Mesothelial cell of epicardium (in vitro differentiated cells): ENCODE data around the gene FRMD5. TPM values are rescaled to one million over a fixed set of nuclear protein-coding genes. Genes with fewer than 3 reads are reported as not detected.

Experiments
- DNase-seq, 2 experiments: peaks; one replicate each; pipeline ENCODE4 v3.0.0; 2021; ENCODE audit warnings: low spot score in 2 of 2; ENCODE audit not compliant: unreplicated experiment in 2 of 2
- H3K27ac Mint-ChIP-seq: 2 replicates; pipeline ENCODE4 v1.8.0; 2021; ENCODE audit warnings: mixed read lengths
- H3K27me3 Mint-ChIP-seq: 2 replicates; pipeline ENCODE4 v1.8.0; 2021; ENCODE audit warnings: low read depth, mixed read lengths
- H3K36me3 Mint-ChIP-seq: 2 replicates; pipeline ENCODE4 v1.8.0; 2021; ENCODE audit warnings: mixed read lengths
- H3K4me1 Mint-ChIP-seq: 2 replicates; pipeline ENCODE4 v1.8.0; 2021; ENCODE audit warnings: mixed read lengths
- H3K4me3 Mint-ChIP-seq: 2 replicates; pipeline ENCODE4 v1.8.0; 2021; ENCODE audit warnings: mild to moderate bottlenecking, moderate library complexity, mixed read lengths
- H3K9me3 Mint-ChIP-seq: 2 replicates; pipeline ENCODE4 v1.8.0; 2021; ENCODE audit warnings: mixed read lengths
- total RNA-seq: library from RNA; stranded (reverse); gene quantifications from 3 replicates; pipeline ENCODE4 v1.2.1, GENCODE V29; 2021
- TF ChIP-seq, protein P1 (sequence below): fragments of 200-600 bp; sonication (generic); IDR thresholded peaks from one replicate; pipeline ENCODE4 v1.5.0; 2021; ENCODE audit warnings: antibody characterized with exemption; ENCODE audit not compliant: unreplicated experiment

FRMD5 gene
- total RNA-seq, 1 donor from 2014 or later, result 2.5 TPM

DNA sequence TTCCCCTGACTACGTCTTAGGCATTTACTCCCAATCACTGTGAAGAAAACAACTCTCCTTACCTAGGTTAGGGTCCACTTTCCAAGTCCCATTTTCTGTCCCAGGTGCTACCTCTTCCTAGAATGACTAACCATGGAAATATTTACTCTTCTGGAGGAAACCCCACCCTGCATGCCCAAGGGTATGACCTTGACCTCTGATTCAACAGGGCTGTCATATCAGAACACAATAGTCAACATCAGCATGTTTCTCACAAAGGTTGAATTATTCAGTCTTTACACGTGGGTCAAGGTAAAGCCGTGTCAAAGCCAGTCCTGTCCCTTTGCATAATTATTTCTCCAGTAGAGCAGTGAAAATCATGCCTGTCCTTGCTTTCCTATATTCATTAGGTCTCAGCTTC, 4.3 kb upstream of the FRMD5 start:
- Mint-ChIP-seq H3K36me3 (no peaks in the 10 kb centered on the region), H3K4me3 (no peak overlapping the region), H3K4me1 (peaks cover 4% of the 10 kb centered on the region), H3K9me3 (no peaks in the 10 kb centered on the region), H3K27ac (no peak overlapping the region), H3K27me3 (peaks cover 24% of the 10 kb centered on the region)
- TF ChIP-seq, protein P1, sequence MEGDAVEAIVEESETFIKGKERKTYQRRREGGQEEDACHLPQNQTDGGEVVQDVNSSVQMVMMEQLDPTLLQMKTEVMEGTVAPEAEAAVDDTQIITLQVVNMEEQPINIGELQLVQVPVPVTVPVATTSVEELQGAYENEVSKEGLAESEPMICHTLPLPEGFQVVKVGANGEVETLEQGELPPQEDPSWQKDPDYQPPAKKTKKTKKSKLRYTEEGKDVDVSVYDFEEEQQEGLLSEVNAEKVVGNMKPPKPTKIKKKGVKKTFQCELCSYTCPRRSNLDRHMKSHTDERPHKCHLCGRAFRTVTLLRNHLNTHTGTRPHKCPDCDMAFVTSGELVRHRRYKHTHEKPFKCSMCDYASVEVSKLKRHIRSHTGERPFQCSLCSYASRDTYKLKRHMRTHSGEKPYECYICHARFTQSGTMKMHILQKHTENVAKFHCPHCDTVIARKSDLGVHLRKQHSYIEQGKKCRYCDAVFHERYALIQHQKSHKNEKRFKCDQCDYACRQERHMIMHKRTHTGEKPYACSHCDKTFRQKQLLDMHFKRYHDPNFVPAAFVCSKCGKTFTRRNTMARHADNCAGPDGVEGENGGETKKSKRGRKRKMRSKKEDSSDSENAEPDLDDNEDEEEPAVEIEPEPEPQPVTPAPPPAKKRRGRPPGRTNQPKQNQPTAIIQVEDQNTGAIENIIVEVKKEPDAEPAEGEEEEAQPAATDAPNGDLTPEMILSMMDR, result no peak
- DNase-seq, result no peak

DNA sequence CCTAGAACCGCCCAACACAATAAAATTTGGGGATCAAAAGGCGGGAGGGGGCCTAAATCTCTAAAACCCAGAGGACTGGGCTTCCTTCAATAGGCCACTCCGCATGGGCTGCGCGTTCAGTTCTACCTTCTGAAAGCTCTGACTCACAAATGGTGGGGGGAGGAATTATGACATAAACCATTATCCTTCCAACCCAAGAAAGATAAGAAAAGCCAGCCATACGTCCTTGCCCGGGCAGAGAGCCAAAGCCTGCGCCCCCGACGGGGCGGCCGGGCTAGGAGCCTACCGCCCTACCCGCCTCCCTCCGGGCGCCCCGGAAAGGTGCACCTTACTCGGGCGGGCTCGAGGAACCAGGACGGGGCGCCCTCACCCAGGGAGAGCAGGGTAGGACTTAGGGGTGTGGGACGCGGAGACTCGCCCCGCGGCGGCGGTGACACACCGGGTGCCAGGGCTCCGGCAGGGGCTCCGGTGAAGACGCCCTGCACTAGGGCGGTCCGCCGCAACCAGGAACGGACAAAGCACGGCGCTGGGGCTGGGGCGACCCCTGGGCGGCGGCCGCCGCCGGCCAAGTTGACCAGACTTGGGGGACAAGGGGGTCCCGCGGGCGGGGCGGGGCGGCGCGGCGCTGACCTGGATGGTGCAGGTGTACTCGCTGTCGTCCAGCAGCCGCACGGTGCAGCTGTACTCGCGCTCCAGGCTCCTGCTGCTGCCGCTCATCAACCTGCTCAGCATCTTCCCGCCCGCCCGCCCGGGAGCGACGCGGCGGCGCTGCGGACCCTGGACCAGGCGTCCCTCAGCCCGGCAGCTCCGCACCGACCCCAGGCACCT, 534 bp downstream of the FRMD5 start:
- Mint-ChIP-seq H3K9me3 (no peaks in the 10 kb centered on the region), H3K27me3 (peaks cover 49% of the 10 kb centered on the region), H3K27ac (peak overlapping the region; percentile 43), H3K4me3 (peak overlapping the region; percentile 86), H3K4me1 (peaks cover 16% of the 10 kb centered on the region), H3K36me3 (no peaks in the 10 kb centered on the region)
- TF ChIP-seq, protein P1, result no peak
- DNase-seq, result peak; percentile 34 to 70

DNA sequence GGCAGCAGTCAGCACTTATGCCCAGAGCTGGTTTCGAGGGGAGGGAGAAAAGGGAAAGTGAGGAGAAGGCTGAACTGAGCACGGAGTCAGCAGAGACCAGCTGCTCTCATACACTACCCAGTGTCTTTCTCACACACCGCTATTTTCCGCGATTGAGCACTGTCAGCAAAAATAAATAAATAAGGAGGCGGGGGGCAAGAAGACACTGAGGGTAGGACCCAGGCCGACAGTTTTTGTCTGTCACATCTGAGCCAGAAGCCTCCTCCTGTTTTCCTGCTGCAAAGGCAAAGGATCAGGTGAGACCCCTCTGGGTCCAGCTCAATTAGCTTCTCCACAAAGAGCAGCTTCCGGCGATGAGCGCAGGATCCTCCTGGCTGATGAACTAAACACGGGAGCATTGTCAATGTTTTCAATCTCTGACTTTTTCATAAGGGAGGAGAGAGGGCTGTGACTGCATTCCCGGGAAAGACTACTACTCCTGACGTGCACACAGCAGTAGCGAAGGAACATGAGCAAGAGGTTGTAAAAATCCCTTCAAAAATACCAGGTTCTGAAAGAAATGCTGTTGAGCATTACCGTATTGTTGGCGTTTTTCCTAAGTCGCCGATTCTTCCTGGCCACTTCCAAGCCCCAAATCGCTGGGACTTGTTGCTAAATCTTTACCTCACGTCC, 1.3 kb downstream of the FRMD5 start:
- H3K27me3 Mint-ChIP-seq, result peaks cover 49% of the 10 kb centered on the region
- H3K4me1 Mint-ChIP-seq, result peaks cover 16% of the 10 kb centered on the region
- TF ChIP-seq, protein P1, result no peak
- H3K9me3 Mint-ChIP-seq, result no peaks in the 10 kb centered on the region
- H3K4me3 Mint-ChIP-seq, result peak overlapping the region; percentile 86
- H3K27ac Mint-ChIP-seq, result peak overlapping the region; percentile 43
- no peaks in the 10 kb centered on the region for H3K36me3 Mint-ChIP-seq
- DNase-seq, result no peak

DNA sequence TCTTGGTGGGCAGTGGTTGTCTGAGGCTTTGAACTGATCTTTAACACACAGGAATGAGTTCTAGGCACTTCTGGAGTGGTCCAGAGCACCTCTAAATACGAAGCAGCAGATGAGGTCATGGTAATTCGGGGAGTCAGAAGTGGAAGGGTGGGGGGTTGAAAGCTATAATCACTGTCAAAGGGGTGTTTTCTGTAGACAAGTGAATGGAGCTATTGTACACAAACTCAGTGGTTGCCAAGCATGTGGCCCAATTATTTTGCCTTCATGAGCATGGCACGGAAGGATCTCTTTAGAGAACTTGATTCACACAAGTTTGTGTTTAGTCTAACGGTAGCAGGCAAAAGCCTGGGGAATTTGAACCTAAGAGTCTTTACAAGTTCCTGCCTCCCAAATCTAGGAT, 6.3 kb downstream of the FRMD5 start:
- TF ChIP-seq, protein P1, result no peak
- DNase-seq, result no peak
- peaks cover 40% of the 10 kb centered on the region for H3K27me3 Mint-ChIP-seq
- peaks cover 7% of the 10 kb centered on the region for H3K4me1 Mint-ChIP-seq
- no peak overlapping the region for H3K4me3 Mint-ChIP-seq
- no peaks in the 10 kb centered on the region for H3K9me3 Mint-ChIP-seq
- no peak overlapping the region for H3K27ac Mint-ChIP-seq
- no peaks in the 10 kb centered on the region for H3K36me3 Mint-ChIP-seq

DNA sequence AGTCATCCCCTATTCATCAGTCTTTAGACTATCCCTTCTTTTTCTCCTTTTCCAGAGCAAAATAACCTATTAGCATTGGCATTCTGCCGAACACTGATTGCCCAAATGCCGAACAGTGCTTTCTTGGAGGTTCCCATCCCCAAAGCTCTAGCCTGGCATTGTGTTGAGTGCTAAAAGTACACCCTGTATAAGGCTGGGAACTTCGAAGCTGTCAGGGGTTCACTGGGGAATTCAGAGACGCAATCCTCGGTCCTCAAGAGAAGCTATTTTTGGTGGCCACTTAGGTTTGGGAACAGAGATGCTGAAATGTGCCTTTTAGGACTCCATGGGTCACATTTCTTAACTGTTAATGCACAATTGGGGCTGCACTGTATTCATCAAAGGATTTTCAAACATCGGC, 8.4 kb downstream of the FRMD5 start:
- H3K9me3 Mint-ChIP-seq, result no peaks in the 10 kb centered on the region
- no peak for DNase-seq
- H3K27me3 Mint-ChIP-seq, result peaks cover 21% of the 10 kb centered on the region
- no peak overlapping the region for H3K4me3 Mint-ChIP-seq
- H3K36me3 Mint-ChIP-seq, result no peaks in the 10 kb centered on the region
- TF ChIP-seq, protein P1, result no peak
- H3K4me1 Mint-ChIP-seq, result no peaks in the 10 kb centered on the region
- no peak overlapping the region for H3K27ac Mint-ChIP-seq
